Muscle layer of duodenum (tissue), 2 donors: ENCODE results near the gene ZFP57.

Experiments
- H3K27ac ChIP-seq: one replicate; pipeline ENCODE4 v1.7.0; 2013; ENCODE audit warnings: mild to moderate bottlenecking, low read length
- H3K27me3 ChIP-seq: one replicate; pipeline ENCODE4 v1.7.0; 2013; ENCODE audit warnings: low read depth, mild to moderate bottlenecking, control low read depth, low read length
- H3K36me3 ChIP-seq, 2 donors: one replicate each; pipeline ENCODE4 v1.7.0; 2013; ENCODE audit warnings: low read length in 2 of 2, control low read depth in 1 of 2, mild to moderate bottlenecking in 1 of 2; ENCODE audit not compliant: insufficient read depth in 2 of 2, control insufficient read depth in 1 of 2
- H3K4me1 ChIP-seq, 2 donors: one replicate each; pipeline ENCODE4 v1.7.0; 2013; ENCODE audit warnings: low read length in 2 of 2, mild to moderate bottlenecking in 2 of 2, control low read depth in 1 of 2, moderate library complexity in 1 of 2; ENCODE audit not compliant: insufficient read depth in 2 of 2, control insufficient read depth in 1 of 2
- H3K4me3 ChIP-seq, 2 donors: one replicate each; pipeline ENCODE4 v1.7.0; 2013; ENCODE audit warnings: low read length in 2 of 2, low read depth in 1 of 2, mild to moderate bottlenecking in 1 of 2
- H3K9me3 ChIP-seq, 2 donors: one replicate each; pipeline ENCODE4 v1.7.0; 2013; ENCODE audit warnings: low read length in 2 of 2, control low read depth in 1 of 2, mild to moderate bottlenecking in 1 of 2; ENCODE audit not compliant: control insufficient read depth in 1 of 2
- donor health status: healthy.

The ZFP57 gene

DNA sequence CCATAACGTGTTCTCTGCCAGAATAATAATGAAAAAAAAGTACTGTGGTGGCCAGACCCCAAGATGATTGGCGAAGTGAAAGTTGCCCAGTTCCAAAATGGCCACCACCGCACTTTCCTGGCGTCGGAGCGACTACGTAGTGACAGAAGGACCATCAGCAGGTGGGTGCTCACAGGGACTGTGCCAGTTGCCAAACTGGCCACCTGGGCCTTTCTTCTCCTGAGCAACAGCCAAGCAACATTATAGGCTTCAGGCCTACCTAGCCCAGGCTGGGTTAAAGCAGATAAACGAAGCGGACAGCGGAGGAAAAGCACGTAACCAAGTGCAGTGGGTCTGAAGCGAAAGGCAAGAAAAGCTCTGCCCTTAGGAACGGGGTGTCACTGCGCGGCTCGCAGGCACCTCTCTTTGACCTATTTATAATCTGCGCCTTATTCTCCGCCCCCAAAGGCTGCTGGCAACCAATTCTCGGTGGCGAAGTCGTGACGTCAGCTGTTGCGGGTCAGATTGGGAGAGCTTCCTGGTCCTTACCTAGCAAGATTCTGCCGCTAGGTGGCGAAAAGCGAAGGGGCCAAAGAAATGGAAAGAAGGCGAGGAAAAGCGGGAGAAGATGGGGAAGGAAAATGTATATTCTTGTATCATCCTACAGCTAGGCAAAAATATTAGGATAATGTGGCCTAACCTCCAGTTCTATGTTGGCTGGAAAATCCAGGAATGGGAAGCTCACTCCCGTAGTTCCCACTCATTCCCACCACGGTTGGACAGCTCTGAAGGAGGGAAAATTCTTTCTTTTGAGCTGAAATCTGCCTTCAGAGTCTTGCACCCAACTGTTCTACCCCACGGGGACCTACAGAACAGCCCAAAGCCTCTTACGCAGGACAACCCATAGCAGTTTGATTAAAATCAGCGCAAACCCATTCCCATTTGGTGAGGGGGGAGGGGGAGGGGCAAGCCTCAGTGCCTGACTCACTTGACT is 31.0 kb downstream of the ZFP57 start:
- Histone ChIP-seq H3K4me3 (peak overlapping the region; percentile 70 to 92), H3K27ac (peak overlapping the region; percentile 97), H3K9me3 (no peaks in the 10 kb centered on the region), H3K36me3 (no peaks in the 10 kb centered on the region), H3K4me1 (no peaks in the 10 kb centered on the region), H3K27me3 (no peaks in the 10 kb centered on the region)

DNA sequence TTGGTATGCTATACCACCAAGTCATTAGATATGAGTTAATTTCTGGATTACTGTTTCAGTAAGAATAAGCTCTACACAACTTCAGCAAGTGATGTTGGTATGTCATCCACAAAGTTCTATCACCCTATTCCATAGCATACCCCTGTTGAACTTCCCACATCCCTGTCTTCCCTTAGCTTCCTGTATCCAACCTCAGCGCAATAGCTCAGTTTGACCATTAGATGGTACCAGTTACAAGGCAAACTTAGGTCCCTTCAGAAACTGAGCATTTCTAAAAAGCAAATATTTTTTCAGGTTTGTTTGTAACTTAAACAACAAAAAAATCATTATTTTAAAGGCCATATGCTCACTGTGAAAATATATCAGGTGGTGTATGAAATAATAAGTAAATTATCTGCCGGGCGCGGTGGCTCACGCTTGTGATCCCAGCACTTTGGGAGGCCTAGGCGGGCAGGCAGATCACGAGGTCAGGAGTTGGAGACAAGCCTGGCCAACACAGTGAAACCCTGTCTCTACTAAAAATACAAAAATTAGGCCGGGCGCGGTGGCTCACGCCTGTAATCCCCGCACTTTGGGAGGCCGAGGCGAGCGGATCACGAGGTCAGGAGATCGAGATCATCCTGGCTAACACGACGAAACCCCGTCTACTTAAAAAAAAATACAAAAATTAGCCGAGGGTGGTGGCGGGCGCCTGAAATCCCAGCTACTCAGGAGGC is 32.9 kb downstream of the ZFP57 start:
- Histone ChIP-seq H3K27ac (no peak overlapping the region), H3K4me3 (no peak overlapping the region), H3K27me3 (no peaks in the 10 kb centered on the region)

DNA sequence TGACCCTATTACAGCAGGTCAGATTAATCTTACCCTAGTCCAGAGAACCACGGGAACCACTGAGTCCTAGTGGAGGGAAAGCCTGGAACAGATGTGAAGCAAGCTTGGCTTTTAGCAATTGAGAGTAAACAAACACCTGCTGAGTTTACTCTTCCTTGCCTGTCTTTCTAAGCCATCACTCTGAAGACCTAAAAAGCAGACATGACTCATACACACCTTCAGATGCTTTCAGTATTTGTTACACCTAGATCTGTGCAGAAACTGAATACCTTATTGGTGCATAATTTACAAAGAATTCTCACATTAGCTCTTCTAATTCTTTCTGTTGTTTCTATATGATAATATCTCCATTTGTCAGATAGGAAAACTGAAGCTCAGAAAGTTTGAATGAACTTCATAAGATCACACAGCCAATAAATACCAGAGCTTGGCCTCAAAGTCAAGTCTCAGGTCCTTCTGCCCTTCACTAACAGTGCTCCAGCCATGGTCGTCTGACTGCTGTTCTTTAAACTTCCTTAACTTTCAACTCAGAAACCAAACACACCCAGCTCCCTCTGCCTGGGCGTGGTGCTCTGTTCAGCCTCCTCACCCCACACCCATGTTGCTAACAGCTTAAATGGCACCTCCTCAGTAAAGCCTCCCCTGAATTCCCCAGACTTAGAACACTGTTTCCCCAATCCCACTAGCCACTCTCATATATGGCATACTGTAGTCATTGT is 39.4 kb downstream of the ZFP57 start:
- Histone ChIP-seq H3K4me1 (no peaks in the 10 kb centered on the region), H3K27ac (no peak overlapping the region), H3K9me3 (no peaks in the 10 kb centered on the region), H3K4me3 (no peak overlapping the region), H3K36me3 (no peaks in the 10 kb centered on the region), H3K27me3 (no peaks in the 10 kb centered on the region)

More for the DNA sequence above, 32.9 kb downstream of the ZFP57 start:
- H3K4me1 ChIP-seq = no peaks in the 10 kb centered on the region
- H3K9me3 ChIP-seq = no peaks in the 10 kb centered on the region
- H3K36me3 ChIP-seq = no peaks in the 10 kb centered on the region

DNA sequence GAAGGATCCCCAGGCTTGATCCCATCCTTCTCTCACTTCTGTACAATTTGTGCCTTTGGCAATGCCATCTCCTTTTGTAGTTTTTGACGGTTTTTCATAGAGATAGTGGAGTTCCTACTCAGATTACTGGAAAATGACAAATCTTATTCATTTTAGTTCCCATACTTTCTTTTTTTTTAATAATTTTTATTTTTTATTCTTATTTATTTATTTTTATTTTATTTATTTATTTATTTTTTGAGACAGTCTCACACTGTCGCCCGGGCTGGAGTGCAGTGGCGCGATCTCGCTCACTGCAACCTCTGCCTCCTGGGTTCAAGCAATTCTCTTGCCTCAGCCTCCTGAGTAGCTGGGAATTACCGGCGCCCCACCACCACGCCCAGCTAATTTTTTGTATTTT is 43.7 kb downstream of the ZFP57 start:
- Histone ChIP-seq H3K9me3 (no peaks in the 10 kb centered on the region), H3K36me3 (no peaks in the 10 kb centered on the region), H3K4me3 (no peak overlapping the region), H3K4me1 (peaks cover 0 to 1% of the 10 kb centered on the region in 2 donors), H3K27ac (no peak overlapping the region), H3K27me3 (no peaks in the 10 kb centered on the region)

DNA sequence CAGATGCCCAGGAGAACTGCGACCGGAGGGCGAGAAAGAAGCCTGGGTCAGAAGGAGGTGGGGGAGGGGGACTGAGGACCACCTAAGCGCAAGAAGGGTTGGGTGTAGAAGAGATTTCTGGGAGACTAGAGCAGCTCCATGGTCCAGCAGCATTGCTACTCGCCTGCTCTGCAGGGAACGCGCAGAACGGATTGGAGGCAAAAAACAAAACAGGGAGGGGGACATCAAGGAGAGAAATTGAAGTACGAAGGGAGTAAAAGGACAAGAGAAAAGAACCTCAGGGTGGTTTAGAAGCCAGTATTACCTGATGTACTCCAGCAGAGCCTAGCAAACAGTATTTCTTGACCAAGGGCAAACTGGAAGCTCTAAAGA is 47.4 kb downstream of the ZFP57 start:
- Histone ChIP-seq H3K9me3 (no peaks in the 10 kb centered on the region), H3K4me1 (peaks cover 5 to 31% of the 10 kb centered on the region in 2 donors), H3K27ac (no peak overlapping the region), H3K36me3 (no peaks in the 10 kb centered on the region), H3K27me3 (no peaks in the 10 kb centered on the region), H3K4me3 (peak overlapping the region; percentile 53 to 76)

DNA sequence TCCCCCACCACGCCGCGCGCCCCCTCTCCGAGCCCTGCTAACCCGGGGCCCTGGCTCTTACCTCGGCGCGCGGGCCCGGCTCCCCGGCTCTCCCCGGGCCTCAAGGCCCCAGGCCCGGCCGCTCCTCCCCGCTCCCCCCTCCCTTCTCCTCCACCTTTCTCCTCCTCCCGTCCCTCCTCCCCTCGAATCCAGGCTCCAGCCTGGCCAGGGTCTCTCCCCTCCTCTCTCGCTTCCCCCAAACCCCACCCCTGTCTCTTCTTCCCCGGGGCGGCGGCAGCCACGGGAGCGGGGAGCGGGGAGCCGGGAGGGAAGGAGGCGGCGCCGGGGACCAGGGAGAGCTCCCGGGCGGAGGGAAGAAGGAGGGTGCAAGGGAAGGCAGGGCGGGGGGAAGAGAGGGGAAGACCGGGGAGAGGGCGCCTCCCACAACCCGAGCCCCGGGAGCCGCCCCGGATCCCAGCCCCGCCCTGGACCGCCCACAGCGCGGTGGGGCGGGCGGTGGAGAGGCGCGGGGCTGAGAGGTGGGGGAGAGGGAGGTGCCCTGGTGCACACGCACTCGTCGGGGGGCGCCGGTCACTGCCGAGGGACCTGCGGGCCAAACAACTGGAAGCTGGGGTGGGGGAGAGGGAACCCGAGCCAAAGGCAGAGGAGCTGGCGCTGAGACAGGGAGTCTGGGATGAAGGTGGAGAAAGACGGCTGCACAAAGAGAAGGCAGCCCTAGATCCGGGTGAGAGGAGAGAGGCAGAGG is 48.0 kb downstream of the ZFP57 start, which contains the start of gene GABBR1:
Gene GABBR1, minus strand, starts transcription at position 395 of the 745 bp plus-strand sequence. CDS start 798 bp downstream, outside the sequence.
- H3K4me1 ChIP-seq = peaks cover 5 to 31% of the 10 kb centered on the region in 2 donors
- H3K27me3 ChIP-seq = no peaks in the 10 kb centered on the region
- H3K36me3 ChIP-seq = no peaks in the 10 kb centered on the region
- no peak within 1 kb of the TSS for H3K27ac ChIP-seq
- H3K4me3 ChIP-seq = peak within 1 kb of the TSS; percentile 53 to 76
- no peaks in the 10 kb centered on the region for H3K9me3 ChIP-seq

DNA sequence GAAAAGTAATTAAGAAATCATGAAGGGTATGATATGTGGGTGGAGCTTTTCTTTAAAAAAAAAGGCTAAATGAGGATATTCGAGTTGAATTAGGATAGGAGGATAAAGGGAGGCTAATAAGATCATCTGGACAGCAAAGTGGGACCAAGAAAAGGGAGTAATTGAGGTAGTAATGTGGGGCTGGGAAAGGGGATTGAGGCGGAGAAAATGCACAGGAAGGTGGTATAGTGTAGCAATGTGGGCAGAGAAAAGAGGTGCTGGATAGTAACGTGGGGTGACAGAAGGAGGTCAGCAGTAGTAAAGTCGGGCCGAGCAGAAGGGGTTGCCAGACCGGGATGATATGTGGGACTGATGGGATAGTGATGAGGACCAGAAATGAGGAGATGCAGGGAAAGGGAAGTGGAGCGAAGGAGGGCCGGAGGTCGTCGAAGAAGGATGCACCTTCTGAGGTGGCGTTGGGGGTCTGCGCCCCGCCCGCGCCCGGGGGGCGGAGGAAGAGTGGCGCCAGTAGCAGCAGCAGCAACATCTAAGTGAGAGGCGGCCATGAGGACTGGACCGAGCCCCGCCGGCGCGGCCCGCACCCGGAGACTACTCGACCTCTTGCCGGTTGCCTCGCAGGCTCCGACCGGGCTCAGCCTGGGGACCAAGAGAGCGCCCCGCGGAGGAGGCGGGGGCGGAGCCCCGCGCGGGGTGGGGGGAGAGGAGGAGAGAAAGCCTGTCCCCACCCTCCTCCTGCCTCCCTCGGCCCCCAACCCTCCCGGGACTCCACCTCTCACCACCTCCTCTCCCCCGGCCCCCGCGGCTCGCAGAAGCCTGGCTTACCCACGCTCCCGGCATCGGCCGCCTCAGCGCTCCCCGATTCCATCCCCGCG is 48.9 kb downstream of the ZFP57 start:
- Histone ChIP-seq H3K9me3 (no peaks in the 10 kb centered on the region), H3K27ac (no peak overlapping the region), H3K4me3 (peak overlapping the region; percentile 53 to 76), H3K36me3 (no peaks in the 10 kb centered on the region), H3K4me1 (peaks cover 5 to 31% of the 10 kb centered on the region in 2 donors), H3K27me3 (no peaks in the 10 kb centered on the region)

DNA sequence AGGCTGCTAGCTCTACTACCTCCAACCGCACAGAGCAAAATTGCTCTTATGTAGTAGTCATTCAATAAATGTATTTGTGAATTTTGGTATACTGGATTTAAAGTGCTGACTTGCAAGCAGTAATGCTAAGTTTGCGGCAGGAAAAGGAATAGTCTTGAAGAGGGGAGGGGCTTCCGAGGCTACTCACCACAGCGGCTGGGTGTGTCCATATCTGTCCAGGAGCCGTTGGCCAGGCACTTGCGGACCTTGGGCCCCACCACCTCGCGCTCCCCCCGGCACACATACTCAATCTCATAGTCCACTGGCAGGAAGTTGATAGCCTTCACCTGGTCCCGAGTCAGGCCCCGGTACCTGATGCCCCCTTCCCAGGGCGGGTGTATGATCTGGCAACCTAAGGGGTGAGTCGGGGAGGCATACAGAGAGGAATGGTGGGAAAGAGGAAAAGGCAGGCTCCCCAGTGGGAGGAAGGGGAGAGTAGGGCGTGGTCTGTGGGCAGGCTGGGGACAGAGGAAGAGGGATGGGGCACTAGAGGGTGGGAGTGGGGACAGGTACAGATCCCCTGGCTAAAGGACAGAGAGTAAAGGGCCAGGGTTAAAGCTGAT is 49.6 kb downstream of the ZFP57 start:
- H3K36me3 ChIP-seq = no peaks in the 10 kb centered on the region
- no peaks in the 10 kb centered on the region for H3K9me3 ChIP-seq
- peaks cover 5 to 31% of the 10 kb centered on the region in 2 donors for H3K4me1 ChIP-seq
- H3K27ac ChIP-seq = no peak overlapping the region
- H3K27me3 ChIP-seq = no peaks in the 10 kb centered on the region
- H3K4me3 ChIP-seq = peak overlapping the region in 1 of 2 donors; percentile 53

DNA sequence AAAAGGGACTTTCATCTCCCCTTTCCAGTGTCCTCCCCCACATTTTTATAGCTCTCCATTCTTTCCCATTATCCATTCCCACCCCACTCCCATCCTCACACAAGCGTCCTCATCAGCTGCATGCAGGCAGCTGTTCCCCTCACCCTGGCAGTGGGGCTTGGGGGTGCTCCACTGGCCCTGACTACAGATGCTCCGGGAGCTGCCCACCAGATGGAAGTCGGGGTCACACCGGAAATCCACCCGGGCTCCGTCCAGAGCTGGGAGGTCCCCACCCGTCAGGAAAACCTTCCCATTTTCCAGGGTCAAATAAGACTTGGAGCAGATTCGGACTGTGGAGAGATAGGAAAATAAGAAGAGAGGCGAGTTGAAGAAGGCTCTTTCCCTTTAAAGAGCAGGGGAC is 50.6 kb downstream of the ZFP57 start:
- no peak overlapping the region for H3K4me3 ChIP-seq
- H3K9me3 ChIP-seq = no peaks in the 10 kb centered on the region
- H3K27ac ChIP-seq = no peak overlapping the region
- H3K4me1 ChIP-seq = peaks cover 5 to 31% of the 10 kb centered on the region in 2 donors
- no peaks in the 10 kb centered on the region for H3K36me3 ChIP-seq
- H3K27me3 ChIP-seq = no peaks in the 10 kb centered on the region

DNA sequence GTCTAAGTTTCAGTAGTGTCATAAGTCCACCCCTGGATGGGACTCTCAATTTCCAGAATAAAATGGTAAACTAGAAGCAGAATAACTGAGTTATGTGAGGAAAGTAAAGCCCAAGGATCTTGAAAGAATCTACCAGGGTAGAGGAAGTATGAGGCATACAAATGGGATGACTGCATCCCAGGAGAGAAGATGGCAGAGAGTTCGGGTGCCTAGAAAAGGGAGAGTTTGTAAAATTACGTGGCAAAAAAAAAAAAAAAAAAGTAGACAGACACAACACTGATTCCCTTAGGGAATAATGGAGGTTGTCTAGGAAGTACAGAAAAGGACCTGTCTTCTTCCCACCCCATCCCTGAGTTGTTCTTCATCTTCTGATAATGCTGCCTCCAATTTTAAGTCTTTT is 51.4 kb downstream of the ZFP57 start:
- Histone ChIP-seq H3K4me1 (peaks cover 5 to 31% of the 10 kb centered on the region in 2 donors), H3K9me3 (no peaks in the 10 kb centered on the region), H3K4me3 (no peak overlapping the region), H3K27me3 (no peaks in the 10 kb centered on the region), H3K27ac (no peak overlapping the region), H3K36me3 (no peaks in the 10 kb centered on the region)
